HG03469 (cell line): ENCODE results near the gene LYRM1.
"Not testable (repeated sequence)": the region's sequence is repeated elsewhere in the genome, so short reads cannot be mapped to it uniquely, and the experiment has no call there.

ENCODE experiments used
- ATAC-seq: cut with Tn5 transposase; IDR thresholded peaks from one replicate; pipeline ENCODE4 v1.9.1; 2021; ENCODE audit warnings: mild to moderate bottlenecking, moderate library complexity, moderate number of reproducible peaks; ENCODE audit not compliant: unreplicated experiment

Gene LYRM1

DNA sequence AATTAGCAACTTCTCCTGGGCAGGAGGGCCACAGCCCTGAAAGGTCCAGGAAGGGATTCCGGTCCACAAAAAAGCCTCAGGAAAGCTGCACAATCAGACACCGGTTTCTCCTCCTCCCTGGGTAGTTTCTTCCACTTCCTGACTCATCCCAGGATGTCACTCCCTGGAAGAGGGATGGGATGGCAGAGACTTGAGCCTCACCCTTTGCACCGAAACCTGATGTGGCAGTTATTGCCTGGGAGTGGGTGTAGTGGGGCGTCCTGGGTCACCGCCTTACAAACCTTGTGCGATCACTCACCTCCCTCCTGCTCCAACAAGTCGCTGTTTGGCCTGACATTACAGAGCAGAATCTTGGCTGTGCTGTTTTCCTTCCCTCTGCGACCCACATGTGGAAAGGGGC is 70.8 kb downstream of the LYRM1 start:
- ATAC-seq: no peak

DNA sequence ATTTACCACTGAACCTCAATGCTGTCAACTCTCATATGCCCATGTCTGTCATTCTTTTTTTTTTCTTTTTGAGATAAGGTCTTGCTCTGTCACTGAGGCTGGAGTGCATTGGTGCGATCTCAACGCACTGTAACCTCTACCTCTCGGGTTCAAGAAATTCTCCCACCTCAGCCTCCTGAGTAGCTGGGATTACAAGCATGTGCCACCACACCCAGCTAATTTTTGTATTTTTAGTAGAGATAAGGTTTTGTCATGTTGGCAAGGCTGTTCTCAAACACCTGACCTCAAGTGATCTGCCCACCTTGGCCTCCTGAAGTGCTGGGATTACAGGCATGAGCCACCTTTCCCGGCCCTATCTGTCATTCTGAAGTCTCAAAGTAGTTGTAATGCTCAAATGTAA is 72.6 kb downstream of the LYRM1 start:
- not testable (repeated sequence) for ATAC-seq
